B cell (primary cell): ENCODE results near the gene MRNIP. TPM values are rescaled to one million over a fixed set of nuclear protein-coding genes. Genes with fewer than 3 reads are reported as not detected.

Source experiments
- ATAC-seq: fragments of 200-7000 bp; cut with Tn5 transposase; one replicate; pipeline ENCODE4 v1.10.0; 2021; ENCODE audit warnings: low read depth, mild to moderate bottlenecking, moderate number of reproducible peaks, moderate library complexity
- CTCF ChIA-PET: fragments of 350-600 bp; sonication (Branson Sonifier 250); formaldehyde crosslinking; loops from one replicate; lab custom pipeline; 2021; ENCODE audit warnings: antibody characterized with exemption, inconsistent platforms; lab: Charles Lee
- POLR2A ChIA-PET: fragments of 350-600 bp; sonication (Branson Sonifier 250); formaldehyde crosslinking; loops from one replicate; lab custom pipeline; 2021; ENCODE audit warnings: antibody characterized with exemption; lab: Charles Lee
- DNase-seq: peaks from one replicate; pipeline ENCODE4 v3.0.0; 2013
- H2AFZ ChIP-seq: 2 replicates; pipeline ENCODE4 v1.6.1; 2012; ENCODE audit warnings: mild to moderate bottlenecking, low read depth, low read length; ENCODE audit not compliant: insufficient read depth, poor library complexity, severe bottlenecking
- H3K27ac ChIP-seq, 2 donors: 1 replicate in 1 of 2; 2 replicates in 1 of 2; pipeline ENCODE4 v1.5.1; 2012 to 2013; ENCODE audit warnings: low read length in 2 of 2, mild to moderate bottlenecking in 2 of 2, moderate library complexity in 1 of 2
- H3K27me3 ChIP-seq, 4 experiments: fragments of 200-600 bp in 1 of 4; sonication (generic) in 1 of 4; replicated peaks in 1 of 4; 1 replicate in 2 of 4; 2 replicates in 2 of 4; pipeline versions ENCODE4 v1.6.1 to v1.7.0; 2013 to 2016; ENCODE audit warnings: low read length in 3 of 4, mild to moderate bottlenecking in 2 of 4, mixed read lengths in 1 of 4, moderate library complexity in 1 of 4; ENCODE audit not compliant: insufficient read depth in 4 of 4, control insufficient read depth in 3 of 4; ENCODE audit errors: control extremely low read depth in 1 of 4
- H3K36me3 ChIP-seq, 2 experiments: replicated peaks in 1 of 2; 1 replicate in 1 of 2; 2 replicates in 1 of 2; pipeline versions ENCODE4 v1.6.1 to v1.7.1; 2013; ENCODE audit warnings: low read length in 1 of 2; ENCODE audit not compliant: insufficient read depth in 2 of 2, control insufficient read depth in 1 of 2; ENCODE audit errors: control extremely low read depth in 1 of 2, extremely low read depth in 1 of 2
- H3K4me1 ChIP-seq, 2 donors: fragments of 200-600 bp in 1 of 2; sonication (generic) in 1 of 2; 1 replicate in 1 of 2; 2 replicates in 1 of 2; pipeline versions ENCODE4 v1.5.1 to v1.6.1; 2013 to 2017; ENCODE audit warnings: low read length in 2 of 2; ENCODE audit not compliant: control insufficient read depth in 2 of 2, insufficient read depth in 2 of 2
- H3K4me2 ChIP-seq: replicated peaks from 2 replicates; pipeline ENCODE3; 2012; ENCODE audit warnings: mild to moderate bottlenecking, low read depth, low read length; ENCODE audit not compliant: poor library complexity, severe bottlenecking
- H3K4me3 ChIP-seq, 5 experiments: fragments of 200-600 bp in 1 of 5; sonication (generic) in 1 of 5; 1 replicate in 3 of 5; 2 replicates in 2 of 5; pipeline versions ENCODE4 v1.5.1 to v1.7.0; 2011 to 2016; ENCODE audit warnings: low read length in 4 of 5, mild to moderate bottlenecking in 4 of 5, low read depth in 2 of 5, control low read depth in 1 of 5, moderate library complexity in 1 of 5; ENCODE audit not compliant: insufficient read depth in 1 of 5; ENCODE audit errors: control extremely low read depth in 1 of 5, extremely low read depth in 1 of 5
- H3K79me2 ChIP-seq: fragments of 200-600 bp; sonication (generic); one replicate; pipeline ENCODE4 v1.6.0; 2016; ENCODE audit warnings: low read length; ENCODE audit not compliant: control insufficient read depth, insufficient read depth
- H3K9ac ChIP-seq: fragments of 200-600 bp; sonication (generic); 2 replicates; pipeline ENCODE4 v1.6.1; 2017; ENCODE audit warnings: mild to moderate bottlenecking, low read length, moderate library complexity
- H3K9me3 ChIP-seq, 3 donors: one replicate each; pipeline versions ENCODE4 v1.6.1 to v1.7.1; 2013; ENCODE audit warnings: low read length in 2 of 3; ENCODE audit not compliant: control insufficient read depth in 2 of 3, insufficient read depth in 1 of 3; ENCODE audit errors: control extremely low read depth in 1 of 3
- H4K20me1 ChIP-seq: 2 replicates; pipeline ENCODE4 v1.6.0; 2012; ENCODE audit warnings: mild to moderate bottlenecking, low read length; ENCODE audit not compliant: insufficient read depth, control insufficient read depth, poor library complexity, severe bottlenecking
- H3K27ac Mint-ChIP-seq: one replicate; pipeline ENCODE4 v1.8.0; 2021; ENCODE audit warnings: mixed read lengths
- H3K27me3 Mint-ChIP-seq: one replicate; pipeline ENCODE4 v1.8.0; 2021; ENCODE audit warnings: mixed read lengths
- H3K4me1 Mint-ChIP-seq: one replicate; pipeline ENCODE4 v1.8.0; 2021; ENCODE audit warnings: mixed read lengths
- H3K4me3 Mint-ChIP-seq: one replicate; pipeline ENCODE4 v1.8.0; 2021; ENCODE audit warnings: mixed read lengths
- H3K9me3 Mint-ChIP-seq: one replicate; pipeline ENCODE4 v1.8.0; 2022; ENCODE audit warnings: mixed read lengths; ENCODE audit not compliant: insufficient read depth
- CTCF ChIP-seq: fragments of 200-600 bp; IDR thresholded peaks from one replicate; pipeline ENCODE4 v1.8.0; 2022; ENCODE audit warnings: antibody characterized with exemption, mild to moderate bottlenecking
- EZH2 ChIP-seq: IDR thresholded peaks from 2 replicates; pipeline ENCODE4 v1.6.1; 2012; ENCODE audit warnings: borderline replicate concordance, low read depth, mild to moderate bottlenecking, moderate library complexity, low read length; ENCODE audit not compliant: insufficient read depth, poor library complexity, severe bottlenecking
- WGBS: methylation state at CpG from one replicate; pipeline ENCODE4 v1.1.5; 2013; ENCODE audit warnings: missing lambda C conversion rate; ENCODE audit not compliant: insufficient coverage; 5-methylcytosine and 5-hydroxymethylcytosine counted together
- intact Hi-C: fragments of 100-400 bp; cut with micrococcal nuclease; formaldehyde crosslinking; loops from one replicate; pipeline ENCODE4 v1.10.0; 2022
- polyA plus RNA-seq: library from polyadenylated mRNA; depleted of rRNA; stranded (reverse); fragments of >200 nt; gene quantifications from 2 replicates; pipeline ENCODE4 v1.2.3, GENCODE V29; 2012
- total RNA-seq, 2 donors: library from RNA; stranded (reverse); fragments of 120-200 nt in 1 of 2; gene quantifications; 1 replicate in 1 of 2; 2 replicates in 1 of 2; pipeline versions ENCODE4 v1.2.3 to v1.2.4, GENCODE V29; 2013 to 2022

MRNIP gene
- total and polyA plus RNA-seq, 2 donors (not counting 1 experiment from before 2014, with no cell fraction given), result 152 to 178 TPM

GRCh38 chr5:179879690-179880010, 21.0 kb upstream of the MRNIP start:
- H3K9me3 Mint-ChIP-seq, result peaks cover 4% of the 10 kb centered on the region
- ChIA-PET POLR2A (no interaction called here), CTCF (interaction anchor here (0.6 kb wide), 1 partner anchor 179 kb away, joined by 3 read pairs; no protein-coding TSS in a partner anchor)
- Histone ChIP-seq H3K4me2 (no peak overlapping the region), H3K79me2 (no peaks in the 10 kb centered on the region), H2AFZ (no peak overlapping the region), H3K4me3 (no peak overlapping the region), H4K20me1 (no peaks in the 10 kb centered on the region), H3K4me1 (no peaks in the 10 kb centered on the region), H3K9me3 (peaks cover 2 to 16% (median 13%) of the 10 kb centered on the region in 3 donors), H3K36me3 (peaks cover 5 to 58% of the 10 kb centered on the region in 2 experiments), H3K9ac (no peak overlapping the region), H3K27ac (no peak overlapping the region), H3K27me3 (no peaks in the 10 kb centered on the region)
- H3K27ac Mint-ChIP-seq, result no peak overlapping the region
- no peak for DNase-seq
- no peaks in the 10 kb centered on the region for H3K4me1 Mint-ChIP-seq
- H3K27me3 Mint-ChIP-seq, result no peaks in the 10 kb centered on the region
- TF ChIP-seq EZH2, result no peak
- no peak for TF ChIP-seq CTCF
- H3K4me3 Mint-ChIP-seq, result no peak overlapping the region
- ATAC-seq, result no peak
- WGBS, result 97% methylated on average over 13 of the region's 13 CpGs
- intact Hi-C loops, result no loop called here

- Histone ChIP-seq H3K27ac (no peak overlapping the region), H3K36me3 (peaks cover 3 to 57% of the 10 kb centered on the region in 2 experiments), H3K79me2 (no peaks in the 10 kb centered on the region), H2AFZ (no peak overlapping the region), H3K27me3 (no peaks in the 10 kb centered on the region), H3K4me1 (no peaks in the 10 kb centered on the region), H4K20me1 (no peaks in the 10 kb centered on the region), H3K9me3 (peaks cover 1 to 16% (median 13%) of the 10 kb centered on the region in 3 donors), H3K4me2 (no peak overlapping the region), H3K9ac (no peak overlapping the region), H3K4me3 (no peak overlapping the region)
- intact Hi-C loops, result no loop called here
- no peak for ATAC-seq
- CTCF ChIA-PET, result interaction anchor here (0.6 kb wide), 1 partner anchor 178 kb away, joined by 3 read pairs; no protein-coding TSS in a partner anchor
- DNase-seq, result no peak
- Mint-ChIP-seq H3K4me3 (no peak overlapping the region), H3K9me3 (peaks cover 3% of the 10 kb centered on the region), H3K27me3 (no peaks in the 10 kb centered on the region), H3K27ac (no peak overlapping the region), H3K4me1 (no peaks in the 10 kb centered on the region)
- 98% methylated on average over 31 of the region's 31 CpGs for WGBS
- TF ChIP-seq EZH2, result no peak
- POLR2A ChIA-PET, result no interaction called here
Observed at GRCh38 chr5:179879003-179879689, 20.5 kb upstream of the MRNIP start.
